Glutamatergic neuron (in vitro differentiated cells): ENCODE results near the gene SPDYE3. TPM values are rescaled to one million over a fixed set of nuclear protein-coding genes. Genes with fewer than 3 reads are reported as not detected.
"Not testable (repeated sequence)": the region's sequence is repeated elsewhere in the genome, so short reads cannot be mapped to it uniquely, and the experiment has no call there.

Experiments
- DNase-seq: peaks from one replicate; pipeline ENCODE4 v3.0.0; 2022
- H3K27ac Mint-ChIP-seq: one replicate; pipeline ENCODE4 v1.8.0; 2020; ENCODE audit warnings: mild to moderate bottlenecking, mixed read lengths, inconsistent platforms; ENCODE audit not compliant: unreplicated experiment
- H3K27me3 Mint-ChIP-seq: one replicate; pipeline ENCODE4 v1.8.0; 2020; ENCODE audit warnings: mild to moderate bottlenecking, moderate library complexity, mixed read lengths, inconsistent platforms; ENCODE audit not compliant: unreplicated experiment
- H3K36me3 Mint-ChIP-seq: one replicate; pipeline ENCODE4 v1.8.0; 2020; ENCODE audit warnings: mild to moderate bottlenecking, mixed read lengths, inconsistent platforms; ENCODE audit not compliant: unreplicated experiment
- H3K4me1 Mint-ChIP-seq: one replicate; pipeline ENCODE4 v1.8.0; 2020; ENCODE audit warnings: mild to moderate bottlenecking, low read depth, mixed read lengths, inconsistent platforms; ENCODE audit not compliant: unreplicated experiment
- H3K4me3 Mint-ChIP-seq: one replicate; pipeline ENCODE4 v1.8.0; 2020; ENCODE audit warnings: mild to moderate bottlenecking, mixed read lengths, inconsistent platforms; ENCODE audit not compliant: unreplicated experiment
- H3K9me3 Mint-ChIP-seq: one replicate; pipeline ENCODE4 v1.8.0; 2020; ENCODE audit warnings: mild to moderate bottlenecking, moderate library complexity, mixed read lengths, inconsistent platforms; ENCODE audit not compliant: unreplicated experiment
- CTCF ChIP-seq: fragments of 200-600 bp; sonication (generic); IDR thresholded peaks from one replicate; pipeline ENCODE4 v1.5.0; 2021; ENCODE audit not compliant: partially characterized antibody, unreplicated experiment
- total RNA-seq: library from RNA; stranded (reverse); fragmentation: NEBNext Ultra II Directional; extraction: Animal tissue kit (Norgen Biotek cat#: 25700); gene quantifications from one replicate; pipeline ENCODE4 v1.2.1, GENCODE V29; 2021; ENCODE audit not compliant: unreplicated experiment

SPDYE3 gene
- total RNA-seq, 1 donor from 2014 or later = not detected

GRCh38 chr7:100348805-100349204 is 41.3 kb downstream of the SPDYE3 start:
- H3K9me3 Mint-ChIP-seq = no peaks in the 10 kb centered on the region
- DNase-seq = no peak
- no peaks in the 10 kb centered on the region for H3K36me3 Mint-ChIP-seq
- H3K27ac Mint-ChIP-seq = no peak overlapping the region
- no peak overlapping the region for H3K4me3 Mint-ChIP-seq
- peaks cover 5% of the 10 kb centered on the region for H3K4me1 Mint-ChIP-seq
- TF ChIP-seq CTCF = no peak
- H3K27me3 Mint-ChIP-seq = peaks cover 4% of the 10 kb centered on the region

DNA sequence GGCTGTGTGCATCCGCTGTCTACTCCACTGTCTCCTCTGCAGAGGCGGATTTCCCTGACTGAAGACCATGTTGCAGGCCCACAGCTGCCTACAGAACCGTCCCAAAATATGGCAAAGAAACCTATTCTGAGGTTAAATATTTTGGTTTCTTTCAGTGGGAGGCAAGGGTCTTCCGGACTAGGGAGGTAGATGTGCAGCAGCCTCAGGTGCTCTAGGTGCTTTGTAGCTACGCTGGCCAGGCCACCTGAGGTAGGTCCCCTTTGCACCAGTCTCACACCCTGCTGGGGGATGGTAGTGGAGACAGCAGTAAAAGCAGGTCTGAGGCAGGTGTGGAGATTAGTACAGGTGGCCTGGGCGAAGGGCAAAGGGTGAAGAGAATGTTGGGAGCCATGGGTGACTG is 42.3 kb downstream of the SPDYE3 start:
- no peak for TF ChIP-seq CTCF
- peaks cover 4% of the 10 kb centered on the region for H3K27me3 Mint-ChIP-seq
- DNase-seq = no peak
- peaks cover 2% of the 10 kb centered on the region for H3K4me1 Mint-ChIP-seq
- H3K4me3 Mint-ChIP-seq = no peak overlapping the region
- H3K9me3 Mint-ChIP-seq = peaks cover under 1% of the 10 kb centered on the region
- H3K36me3 Mint-ChIP-seq = no peaks in the 10 kb centered on the region
- no peak overlapping the region for H3K27ac Mint-ChIP-seq

GRCh38 chr7:100351657-100352058 is 44.2 kb downstream of the SPDYE3 start:
- Mint-ChIP-seq H3K36me3 (no peaks in the 10 kb centered on the region), H3K4me3 (no peak overlapping the region), H3K27ac (no peak overlapping the region), H3K4me1 (peaks cover 2% of the 10 kb centered on the region), H3K9me3 (peaks cover 4% of the 10 kb centered on the region), H3K27me3 (peaks cover 4% of the 10 kb centered on the region)
- no peak for TF ChIP-seq CTCF
- DNase-seq = no peak

DNA sequence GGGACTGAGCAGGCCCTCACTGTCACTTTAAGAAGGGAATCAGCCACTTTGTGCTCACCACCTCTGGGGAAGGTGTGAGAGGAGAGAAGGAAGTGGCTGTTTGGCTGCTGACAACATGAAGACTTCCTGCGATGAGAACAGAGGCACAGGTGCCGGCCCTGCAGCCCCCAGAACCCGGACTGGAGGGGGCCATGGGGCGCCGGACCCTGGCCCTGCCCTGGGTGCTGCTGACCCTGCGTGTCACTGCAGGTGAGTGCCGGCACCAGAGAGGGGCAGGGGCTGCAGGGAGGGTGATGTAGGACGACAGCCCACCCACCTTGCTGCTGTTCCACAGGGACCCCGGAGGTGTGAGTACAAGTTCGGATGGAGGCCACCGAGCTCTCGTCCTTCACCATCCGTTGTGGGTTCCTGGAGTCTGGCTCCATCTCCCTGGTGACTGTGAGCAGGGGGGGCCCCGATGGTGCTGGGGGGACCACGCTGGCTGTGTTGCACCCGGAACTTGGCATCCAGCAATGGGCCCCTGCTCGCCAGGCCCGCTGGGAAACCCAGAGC is 44.8 kb downstream of the SPDYE3 start:
- not testable (repeated sequence) for H3K9me3 Mint-ChIP-seq, H3K27ac Mint-ChIP-seq, H3K36me3 Mint-ChIP-seq, H3K27me3 Mint-ChIP-seq, DNase-seq, H3K4me3 Mint-ChIP-seq, H3K4me1 Mint-ChIP-seq

GRCh38 chr7:100352984-100353684 is 45.6 kb downstream of the SPDYE3 start:
- no peaks in the 10 kb centered on the region for H3K36me3 Mint-ChIP-seq
- H3K9me3 Mint-ChIP-seq = peaks cover 4% of the 10 kb centered on the region
- no peak overlapping the region for H3K4me3 Mint-ChIP-seq
- no peak overlapping the region for H3K27ac Mint-ChIP-seq
- no peak for DNase-seq
- H3K4me1 Mint-ChIP-seq = peaks cover 2% of the 10 kb centered on the region
- TF ChIP-seq CTCF = no peak
- peaks cover 4% of the 10 kb centered on the region for H3K27me3 Mint-ChIP-seq
